NCI-H345 treated with DMSO at 0.1 percent for 48 hours (cell line): ENCODE results near the gene SEC31B.

Experiments used
- DNase-seq: peaks from one replicate; lab custom pipeline; 2025; ENCODE audit not compliant: unreplicated experiment; lab: John Stamatoyannopoulos, UW

SEC31B gene

DNA sequence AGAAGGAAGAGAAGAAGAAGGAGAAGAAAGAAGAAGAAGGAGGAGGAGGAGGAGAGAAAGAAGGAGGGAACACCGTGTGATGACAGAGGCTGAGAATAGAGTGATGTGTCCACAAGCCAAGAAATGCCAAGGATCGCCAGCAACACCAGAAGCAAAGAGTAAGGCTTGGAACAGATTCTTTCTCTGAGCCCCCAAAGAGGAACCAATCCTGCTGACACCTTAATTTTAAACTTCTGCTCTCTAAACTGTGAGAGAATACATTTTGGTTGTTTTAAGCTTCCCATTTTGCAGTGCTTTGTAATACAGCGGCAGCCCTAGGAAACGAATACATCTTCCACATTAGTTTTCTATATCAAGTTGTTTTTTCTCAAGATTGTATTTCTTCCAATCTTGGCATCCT lies 70.7 kb downstream of the SEC31B start:
- DNase-seq: no peak

DNA sequence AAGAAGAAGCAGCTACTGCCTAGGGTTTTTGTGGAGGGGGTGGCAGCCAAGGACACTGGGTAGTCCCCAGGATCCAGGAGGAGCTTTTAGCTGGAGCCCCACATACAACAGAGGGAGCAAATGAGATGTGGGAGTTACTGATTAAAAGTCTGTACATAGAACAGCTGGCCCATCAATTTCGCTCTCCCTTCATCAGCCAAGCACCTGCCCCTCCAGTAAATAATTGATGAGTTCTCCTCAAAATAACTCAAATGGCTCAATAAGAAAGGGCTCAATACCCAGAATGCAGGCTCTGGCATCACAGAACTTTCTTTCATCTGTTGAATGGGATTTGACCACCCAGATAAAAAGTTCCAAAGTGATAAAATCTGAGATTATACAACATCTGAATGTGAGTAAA lies 72.0 kb downstream of the SEC31B start:
- DNase-seq: no peak

DNA sequence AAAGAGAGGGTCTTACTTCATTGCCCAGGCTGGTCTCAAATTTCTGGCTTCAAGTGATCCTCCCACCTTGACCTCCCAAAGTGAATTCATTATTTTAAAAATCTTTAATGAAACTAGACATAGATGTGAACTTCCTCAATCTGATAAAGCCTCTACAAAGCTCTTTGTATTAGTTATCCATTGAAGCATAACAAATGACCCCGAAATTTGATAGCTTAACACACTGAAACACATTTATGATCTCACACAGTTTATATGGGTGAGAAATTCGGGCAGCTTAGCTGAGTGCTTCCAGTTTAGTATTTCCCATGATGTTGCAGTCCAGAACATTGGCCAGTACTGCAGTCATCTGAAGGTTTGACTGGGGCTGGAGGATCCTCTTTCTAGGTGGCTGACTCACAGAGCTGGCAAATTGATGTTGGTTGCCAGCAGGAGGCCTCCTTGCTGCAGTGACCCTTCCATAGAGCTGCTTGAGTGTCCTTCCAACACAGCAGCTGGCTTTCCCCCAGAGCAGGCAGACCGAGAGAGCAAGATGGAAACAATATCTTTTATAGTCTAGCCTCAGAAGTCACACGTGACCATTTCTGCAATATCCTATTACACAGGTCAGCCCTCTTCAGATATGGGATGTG lies 73.4 kb downstream of the SEC31B start:
- DNase-seq: no peak

DNA sequence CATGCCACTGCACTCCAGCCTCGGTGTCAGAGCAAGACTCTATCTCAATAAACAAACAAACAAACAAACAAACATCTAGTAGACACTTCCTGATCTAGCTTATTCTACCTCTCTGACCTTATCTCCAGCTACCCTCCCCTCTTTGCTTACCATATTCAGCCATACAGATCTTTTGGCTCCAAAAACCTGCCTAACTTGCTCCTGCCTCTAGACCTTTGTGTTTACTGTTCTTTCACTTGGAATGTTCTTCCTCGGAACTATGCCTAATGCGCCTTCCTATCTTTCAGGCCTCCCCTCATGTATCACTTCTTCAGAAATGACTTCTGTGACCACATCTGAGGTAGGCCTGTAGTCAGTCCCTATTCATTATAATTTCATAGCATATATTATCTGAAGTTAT lies 77.1 kb downstream of the SEC31B start:
- DNase-seq: no peak

DNA sequence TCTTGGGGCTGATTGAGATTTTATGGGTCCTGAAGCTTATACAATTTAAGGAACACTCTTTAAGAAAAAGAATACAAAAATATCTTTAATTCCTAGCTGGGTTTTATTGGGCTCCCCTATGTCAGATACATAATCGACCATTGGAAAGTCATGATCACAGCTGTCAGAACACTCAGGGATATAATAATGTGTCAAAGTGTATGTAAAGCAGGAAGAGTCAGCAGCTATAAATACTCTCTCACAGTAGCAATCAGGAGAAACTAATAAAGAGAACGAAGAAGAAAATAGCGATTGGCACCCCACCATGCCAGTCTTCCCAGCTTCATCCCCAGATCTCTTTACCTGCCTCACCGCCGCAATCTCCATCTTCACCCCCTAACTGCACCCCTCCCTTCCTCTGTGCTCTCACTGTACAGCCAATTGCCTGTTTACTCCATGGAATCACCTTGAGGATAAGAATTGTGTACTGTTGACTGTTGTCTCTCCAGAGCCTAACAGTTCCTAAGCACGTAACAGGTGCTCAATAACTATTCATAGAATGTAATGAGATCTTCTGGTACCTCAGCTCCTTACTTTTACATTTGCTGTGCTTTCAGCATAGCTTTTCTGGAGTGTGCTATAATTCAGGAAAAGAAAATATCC lies 80.9 kb downstream of the SEC31B start:
- DNase-seq: no peak
